Liver (tissue), 3 donors: Measurements from ENCODE around the gene NLGN3.

Experiments
- CTCF ChIP-seq: fragments of 150-350 bp; IDR thresholded peaks from 2 replicates; pipeline ENCODE4 v1.5.1; 2017; ENCODE audit warnings: improper control_type of control experiment, low read depth, low read length; ENCODE audit not compliant: missing input control
- EGR1 ChIP-seq, 2 donors: IDR thresholded peaks; 2 replicates each; pipeline ENCODE4 v1.6.1; 2016 to 2018; ENCODE audit warnings: antibody characterized with exemption in 2 of 2, low read depth in 2 of 2
- FOXA2 ChIP-seq: IDR thresholded peaks from 2 replicates; pipeline ENCODE4 v1.6.1; 2016; ENCODE audit warnings: antibody characterized with exemption
- HNF4G ChIP-seq: IDR thresholded peaks from 2 replicates; pipeline ENCODE4 v1.6.1; 2016; ENCODE audit warnings: antibody characterized with exemption
- JUND ChIP-seq, 2 donors: IDR thresholded peaks; 2 replicates each; pipeline ENCODE4 v1.6.1; 2016; ENCODE audit warnings: antibody characterized with exemption in 2 of 2
- MAX ChIP-seq: IDR thresholded peaks from 2 replicates; pipeline ENCODE4 v1.6.1; 2016; ENCODE audit warnings: antibody characterized with exemption
- REST ChIP-seq: IDR thresholded peaks from 2 replicates; pipeline ENCODE4 v1.6.1; 2016; ENCODE audit warnings: antibody characterized with exemption, mild to moderate bottlenecking
- SP1 ChIP-seq: IDR thresholded peaks from 2 replicates; pipeline ENCODE4 v1.6.1; 2018; ENCODE audit warnings: antibody characterized with exemption, mild to moderate bottlenecking
- YY1 ChIP-seq: IDR thresholded peaks from 2 replicates; pipeline ENCODE4 v1.6.1; 2016; ENCODE audit warnings: antibody characterized with exemption, mild to moderate bottlenecking
- ZBTB33 ChIP-seq: IDR thresholded peaks from 2 replicates; pipeline ENCODE4 v1.6.1; 2016; ENCODE audit warnings: antibody characterized with exemption
- donor health status: healthy.
- donor health status: healthy.

GRCh38 chrX:71199252-71200008, 54.8 kb downstream of the NLGN3 start:
- TF ChIP-seq ZBTB33 (no peak), YY1 (no peak), MAX (no peak), CTCF (no peak), EGR1 (IDR thresholded peaks at IDR 0.05; ENCODE audit: low read depth in 2 of 2) (no peak), JUND (IDR thresholded peaks at IDR 0.05) (no peak), REST (no peak), SP1 (no peak), FOXA2 (no peak), HNF4G (no peak)
